ENCODE results near the gene RPS28. TPM values are rescaled to one million over a fixed set of nuclear protein-coding genes. Genes with fewer than 3 reads are reported as not detected.

Gene RPS28
- total RNA-seq, 1 experiment from 2014 or later = 1,515 TPM

DNA sequence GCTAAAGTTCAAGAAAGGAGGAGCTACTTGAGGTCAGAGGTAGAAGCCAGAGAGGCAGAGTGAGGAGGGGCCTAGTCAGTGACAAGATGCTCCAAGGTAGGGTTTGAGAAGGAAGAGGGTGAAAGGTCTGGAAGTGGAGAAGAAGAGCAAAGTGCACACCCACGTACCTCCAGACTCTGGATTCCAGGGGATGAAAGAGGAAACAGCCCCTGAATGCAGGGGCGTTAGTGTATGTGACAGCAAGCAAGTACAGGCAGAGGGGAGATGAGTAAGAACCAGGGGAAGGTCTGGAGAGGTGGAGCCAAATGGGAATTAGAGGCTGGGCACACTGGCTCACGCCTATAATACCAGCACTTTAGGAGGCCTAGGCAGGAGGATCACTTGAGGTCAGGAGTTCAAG is 8.7 kb downstream of the RPS28 start:
- Histone ChIP-seq H3K27me3 (replicated peaks; ENCODE audit: control insufficient read depth, insufficient read depth, low read length) (peaks cover 1% of the 10 kb centered on the region; the same call in 1 of the 2 replicates), H3K4me3 (ENCODE audit: low read depth, low read length) (no peak overlapping the region), H3K9me3 (no peaks in the 10 kb centered on the region), H3K36me3 (ENCODE audit: control insufficient read depth, insufficient read depth, low read length) (no peaks in the 10 kb centered on the region), H3K4me1 (peaks cover 8% of the 10 kb centered on the region)
- Mint-ChIP-seq H3K4me3 (ENCODE audit: unreplicated experiment) (no peak overlapping the region), H3K36me3 (ENCODE audit: insufficient read depth, unreplicated experiment) (peaks cover 16% of the 10 kb centered on the region), H3K4me1 (ENCODE audit: low read depth, unreplicated experiment) (peaks cover 8% of the 10 kb centered on the region), H3K9me3 (ENCODE audit: unreplicated experiment) (no peaks in the 10 kb centered on the region), H3K27ac (ENCODE audit: unreplicated experiment) (no peak overlapping the region), H3K27me3 (ENCODE audit: insufficient read depth, unreplicated experiment) (peaks cover 3% of the 10 kb centered on the region)
- TF ChIP-seq, protein P1, sequence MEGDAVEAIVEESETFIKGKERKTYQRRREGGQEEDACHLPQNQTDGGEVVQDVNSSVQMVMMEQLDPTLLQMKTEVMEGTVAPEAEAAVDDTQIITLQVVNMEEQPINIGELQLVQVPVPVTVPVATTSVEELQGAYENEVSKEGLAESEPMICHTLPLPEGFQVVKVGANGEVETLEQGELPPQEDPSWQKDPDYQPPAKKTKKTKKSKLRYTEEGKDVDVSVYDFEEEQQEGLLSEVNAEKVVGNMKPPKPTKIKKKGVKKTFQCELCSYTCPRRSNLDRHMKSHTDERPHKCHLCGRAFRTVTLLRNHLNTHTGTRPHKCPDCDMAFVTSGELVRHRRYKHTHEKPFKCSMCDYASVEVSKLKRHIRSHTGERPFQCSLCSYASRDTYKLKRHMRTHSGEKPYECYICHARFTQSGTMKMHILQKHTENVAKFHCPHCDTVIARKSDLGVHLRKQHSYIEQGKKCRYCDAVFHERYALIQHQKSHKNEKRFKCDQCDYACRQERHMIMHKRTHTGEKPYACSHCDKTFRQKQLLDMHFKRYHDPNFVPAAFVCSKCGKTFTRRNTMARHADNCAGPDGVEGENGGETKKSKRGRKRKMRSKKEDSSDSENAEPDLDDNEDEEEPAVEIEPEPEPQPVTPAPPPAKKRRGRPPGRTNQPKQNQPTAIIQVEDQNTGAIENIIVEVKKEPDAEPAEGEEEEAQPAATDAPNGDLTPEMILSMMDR (IDR thresholded peaks at IDR 0.05; ENCODE audit: insufficient read depth in 1 of 2, low read depth in 1 of 2, low read length in 1 of 2, severe bottlenecking in 1 of 2, unreplicated experiment in 1 of 2) = no peak
- BruUV-seq (replicated peaks) = no TSS peak
- CTCF ChIA-PET = interaction anchor here (0.6 kb wide), 1 partner anchor 38 kb away, joined by 3 read pairs; no protein-coding TSS in a partner anchor
- no peak for DNase-seq
- POLR2A ChIA-PET = interaction anchor here (1.1 kb wide), 1 partner anchor 8 kb away, joined by 9 read pairs; the partner anchor contains the start of gene RPS28
- intact Hi-C loops (cut with micrococcal nuclease; ENCODE audit: unreplicated experiment) = no loop called here

DNA sequence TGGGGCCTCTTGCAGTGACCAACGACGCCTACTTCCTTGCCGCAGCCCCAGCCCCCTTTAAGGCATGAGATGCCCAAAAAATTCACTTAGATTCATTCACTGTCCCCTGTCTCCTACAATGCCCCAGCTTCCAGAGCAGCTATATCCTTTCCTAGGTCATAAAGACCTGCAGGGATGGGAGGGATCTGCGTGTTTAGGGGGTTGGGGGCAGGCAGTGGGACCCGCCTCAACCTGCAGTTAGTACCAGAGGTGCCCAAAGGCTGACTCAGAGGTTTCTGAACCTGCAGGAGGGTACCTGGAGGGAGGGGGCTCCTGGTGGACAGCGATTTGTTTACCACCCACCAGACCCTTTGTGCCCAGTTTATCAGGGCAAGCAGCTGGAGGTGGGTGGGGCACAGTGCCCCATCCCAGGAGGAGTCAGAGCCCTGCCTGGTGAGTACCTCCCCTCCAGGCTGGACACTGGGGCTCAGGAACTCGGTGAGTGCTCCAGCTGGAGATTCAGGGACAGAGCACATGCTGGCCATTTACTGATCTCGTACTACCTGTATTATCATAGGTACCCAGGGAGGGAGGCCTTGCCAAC is 10.1 kb downstream of the RPS28 start:
- Histone ChIP-seq H3K9me3 (no peaks in the 10 kb centered on the region), H3K36me3 (ENCODE audit: control insufficient read depth, insufficient read depth, low read length) (no peaks in the 10 kb centered on the region), H3K4me3 (ENCODE audit: low read depth, low read length) (no peak overlapping the region), H3K4me1 (peaks cover 8% of the 10 kb centered on the region), H3K27me3 (replicated peaks; ENCODE audit: control insufficient read depth, insufficient read depth, low read length) (peaks cover 1% of the 10 kb centered on the region; the same call in 1 of the 2 replicates)
- Mint-ChIP-seq H3K27ac (ENCODE audit: unreplicated experiment) (no peak overlapping the region), H3K9me3 (ENCODE audit: unreplicated experiment) (no peaks in the 10 kb centered on the region), H3K36me3 (ENCODE audit: insufficient read depth, unreplicated experiment) (peaks cover 7% of the 10 kb centered on the region), H3K4me1 (ENCODE audit: low read depth, unreplicated experiment) (peaks cover 8% of the 10 kb centered on the region), H3K27me3 (ENCODE audit: insufficient read depth, unreplicated experiment) (peaks cover 3% of the 10 kb centered on the region), H3K4me3 (ENCODE audit: unreplicated experiment) (no peak overlapping the region)
- CTCF ChIA-PET = no interaction called here
- intact Hi-C loops (cut with micrococcal nuclease; ENCODE audit: unreplicated experiment) = no loop called here
- no peak for DNase-seq
- POLR2A ChIA-PET = no interaction called here
- BruUV-seq (replicated peaks) = no TSS peak
- TF ChIP-seq, protein P1 (IDR thresholded peaks at IDR 0.05; ENCODE audit: insufficient read depth in 1 of 2, low read depth in 1 of 2, low read length in 1 of 2, severe bottlenecking in 1 of 2, unreplicated experiment in 1 of 2) = no peak

DNA sequence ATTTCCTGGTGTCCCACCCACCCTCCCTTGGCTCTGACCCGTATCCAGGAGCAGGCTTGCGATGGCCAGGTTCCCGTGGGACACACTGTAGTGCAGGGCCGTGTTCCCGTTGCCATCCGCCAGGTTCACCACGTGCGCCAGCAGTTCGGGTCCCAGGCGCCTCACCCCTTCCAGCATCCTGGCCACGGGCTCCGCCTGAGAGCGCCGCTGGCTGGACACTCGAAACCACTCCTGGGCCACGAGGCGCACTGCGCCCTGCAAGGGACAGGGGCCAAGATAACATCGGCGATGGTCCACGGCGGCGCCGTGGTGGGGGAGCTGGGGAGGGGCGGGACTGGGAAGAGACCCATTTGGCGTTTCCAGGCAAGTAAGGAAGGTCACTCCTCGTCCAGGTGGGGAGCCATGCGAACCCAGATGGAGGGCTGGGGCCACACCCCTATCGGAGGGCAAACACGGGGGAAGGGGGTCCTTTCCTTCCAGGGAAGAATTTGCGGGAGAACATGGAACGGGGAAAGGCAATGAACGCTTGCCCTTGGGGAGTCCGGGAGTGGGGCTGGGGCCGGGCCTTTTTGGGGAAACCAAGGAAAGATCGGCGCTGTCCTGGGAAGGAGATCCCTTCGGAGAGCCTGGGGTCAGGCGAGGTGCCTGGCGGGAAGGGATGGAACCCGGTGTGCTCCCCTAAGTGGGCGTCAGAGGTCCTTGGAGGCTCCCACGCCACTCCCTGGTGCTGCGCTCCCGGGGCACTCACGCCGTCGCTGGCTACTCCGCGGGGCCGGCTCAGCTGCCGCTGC is 11.9 kb downstream of the RPS28 start:
- H3K9me3 ChIP-seq = no peaks in the 10 kb centered on the region
- H3K4me1 Mint-ChIP-seq (ENCODE audit: low read depth, unreplicated experiment) = peaks cover 8% of the 10 kb centered on the region
- no peak overlapping the region for H3K27ac Mint-ChIP-seq (ENCODE audit: unreplicated experiment)
- no TSS peak for BruUV-seq (replicated peaks)
- H3K36me3 ChIP-seq (ENCODE audit: control insufficient read depth, insufficient read depth, low read length) = no peaks in the 10 kb centered on the region
- no peaks in the 10 kb centered on the region for H3K9me3 Mint-ChIP-seq (ENCODE audit: unreplicated experiment)
- TF ChIP-seq, protein P1 (IDR thresholded peaks at IDR 0.05; ENCODE audit: insufficient read depth in 1 of 2, low read depth in 1 of 2, low read length in 1 of 2, severe bottlenecking in 1 of 2, unreplicated experiment in 1 of 2) = no peak
- peaks cover 3% of the 10 kb centered on the region for H3K27me3 Mint-ChIP-seq (ENCODE audit: insufficient read depth, unreplicated experiment)
- intact Hi-C loops (cut with micrococcal nuclease; ENCODE audit: unreplicated experiment) = no loop called here
- CTCF ChIA-PET = no interaction called here
- POLR2A ChIA-PET = no interaction called here
- peaks cover 8% of the 10 kb centered on the region for H3K4me1 ChIP-seq
- no peak overlapping the region for H3K4me3 ChIP-seq (ENCODE audit: low read depth, low read length)
- H3K27me3 ChIP-seq (replicated peaks; ENCODE audit: control insufficient read depth, insufficient read depth, low read length) = peaks cover 1% of the 10 kb centered on the region; the same call in 1 of the 2 replicates
- no peak for DNase-seq
- no peaks in the 10 kb centered on the region for H3K36me3 Mint-ChIP-seq (ENCODE audit: insufficient read depth, unreplicated experiment)
- peak overlapping the region; percentile 52 for H3K4me3 Mint-ChIP-seq (ENCODE audit: unreplicated experiment)

Data from Caco-2 (cell line).